ENCODE measurements around the gene CSGALNACT2.

The CSGALNACT2 gene

DNA sequence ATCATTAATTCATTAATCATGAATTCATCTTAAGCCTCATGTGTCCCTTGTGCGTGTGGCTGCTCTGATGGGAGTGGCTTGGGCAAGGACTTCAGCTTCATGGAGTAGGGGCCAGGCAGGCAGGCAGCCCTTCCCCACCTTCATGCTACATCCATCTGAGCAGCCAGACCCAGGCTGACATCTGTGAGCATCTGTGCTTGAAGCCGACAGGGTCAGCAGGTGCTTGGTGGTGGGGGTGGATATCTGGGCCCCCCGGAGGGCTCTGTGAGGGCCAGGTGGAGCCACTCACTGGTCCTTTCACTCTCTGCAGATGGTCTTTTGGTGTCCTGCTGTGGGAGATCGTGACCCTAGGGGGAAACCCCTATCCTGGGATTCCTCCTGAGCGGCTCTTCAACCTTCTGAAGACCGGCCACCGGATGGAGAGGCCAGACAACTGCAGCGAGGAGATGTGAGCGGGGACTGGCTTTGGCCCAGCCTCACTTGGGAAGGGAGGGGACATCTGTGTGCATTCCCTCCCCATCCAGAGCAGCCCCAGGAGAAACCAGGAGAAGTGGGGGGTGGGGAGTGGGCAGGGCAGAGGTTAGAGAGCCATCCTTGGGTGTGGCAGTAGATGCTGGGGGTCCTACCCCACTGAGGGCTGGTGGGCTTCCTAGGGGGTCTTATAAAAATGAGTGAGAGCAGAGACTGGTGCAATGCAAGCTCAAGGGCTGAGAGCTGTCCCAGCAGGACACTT lies 14.7 kb upstream of the CSGALNACT2 start:
- DNase-seq (ENCODE audit: low read depth in 2 of 2), result no peak

DNA sequence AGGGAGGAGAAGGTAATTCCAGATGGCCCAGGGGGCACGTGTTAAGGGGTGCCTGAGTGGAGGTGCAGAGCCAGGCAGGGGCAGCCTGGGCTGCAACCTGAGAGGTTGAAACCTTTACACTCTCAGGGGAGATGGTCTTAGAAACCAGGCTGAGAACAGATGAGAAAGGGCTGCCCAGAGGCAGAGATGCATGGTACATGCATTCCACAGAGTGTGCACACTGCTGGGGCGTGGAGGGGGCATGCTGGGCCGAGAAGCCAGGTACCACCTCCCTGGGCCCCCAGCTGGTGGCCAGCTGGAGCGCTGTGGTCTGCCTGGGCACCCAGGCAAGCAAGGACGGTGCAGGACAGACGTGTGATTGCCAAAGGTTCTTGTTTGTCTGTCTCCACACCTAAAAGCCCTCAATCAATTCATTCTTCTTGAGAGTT lies 14.1 kb upstream of the CSGALNACT2 start:
- DNase-seq (ENCODE audit: low read depth in 2 of 2), result no peak

DNA sequence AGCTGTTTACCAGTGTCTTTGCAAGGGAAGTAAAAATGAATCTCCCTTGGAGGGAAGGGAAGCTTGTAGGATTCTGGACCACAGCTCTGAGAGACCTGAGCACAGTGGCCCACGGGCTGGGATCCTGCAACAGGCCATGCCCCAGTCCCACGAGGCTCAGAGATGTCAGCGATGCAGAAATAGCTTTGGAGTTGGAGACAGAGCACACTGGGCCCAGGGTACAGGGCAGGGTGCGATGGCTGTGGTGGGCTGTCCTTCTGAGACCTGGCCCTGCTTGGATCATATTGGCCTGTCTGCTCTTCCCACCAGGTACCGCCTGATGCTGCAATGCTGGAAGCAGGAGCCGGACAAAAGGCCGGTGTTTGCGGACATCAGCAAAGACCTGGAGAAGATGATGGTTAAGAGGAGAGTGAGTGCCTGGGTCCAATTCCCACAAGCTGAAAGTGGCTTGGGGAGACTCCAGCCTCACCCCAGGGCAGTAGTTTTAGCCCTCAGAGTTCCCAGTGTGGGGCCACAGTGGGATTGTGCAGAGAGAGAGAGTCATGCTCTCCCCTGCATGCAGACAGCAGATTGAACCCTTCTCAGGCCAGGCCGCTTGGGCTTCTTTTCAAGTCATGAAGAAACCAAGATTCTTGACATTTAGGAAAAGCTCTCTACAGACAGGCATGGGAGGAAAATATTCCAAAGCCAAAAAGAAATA lies 13.5 kb upstream of the CSGALNACT2 start:
- DNase-seq (ENCODE audit: low read depth in 2 of 2), result no peak

DNA sequence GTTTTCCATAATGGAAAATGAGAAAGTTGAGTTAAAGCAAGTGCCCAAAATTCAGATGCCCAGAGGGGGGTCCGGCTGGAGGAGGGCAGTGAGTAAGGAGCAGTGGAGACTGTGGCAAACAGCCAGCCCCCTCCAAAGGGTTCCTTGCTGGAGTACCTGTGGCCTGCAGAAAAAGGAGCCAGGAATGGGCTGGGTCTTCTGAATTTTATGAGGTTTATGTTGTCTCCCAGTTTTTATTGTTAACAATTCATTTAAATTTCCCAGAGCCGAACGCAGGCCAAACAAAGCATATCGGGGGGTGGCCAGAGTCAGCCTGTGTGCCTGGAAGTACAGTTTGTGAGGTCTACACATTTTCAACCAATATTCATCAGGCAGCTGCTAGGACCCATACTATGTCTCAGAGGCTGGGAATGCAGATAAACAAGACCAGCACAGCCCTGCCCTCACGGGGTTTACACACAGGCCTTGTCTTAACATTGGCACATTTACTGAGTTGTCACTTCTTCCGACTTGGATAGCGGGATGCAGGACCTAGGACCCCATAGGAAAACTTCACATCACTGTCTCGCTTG lies 12.9 kb upstream of the CSGALNACT2 start:
- DNase-seq (ENCODE audit: low read depth in 2 of 2), result no peak

DNA sequence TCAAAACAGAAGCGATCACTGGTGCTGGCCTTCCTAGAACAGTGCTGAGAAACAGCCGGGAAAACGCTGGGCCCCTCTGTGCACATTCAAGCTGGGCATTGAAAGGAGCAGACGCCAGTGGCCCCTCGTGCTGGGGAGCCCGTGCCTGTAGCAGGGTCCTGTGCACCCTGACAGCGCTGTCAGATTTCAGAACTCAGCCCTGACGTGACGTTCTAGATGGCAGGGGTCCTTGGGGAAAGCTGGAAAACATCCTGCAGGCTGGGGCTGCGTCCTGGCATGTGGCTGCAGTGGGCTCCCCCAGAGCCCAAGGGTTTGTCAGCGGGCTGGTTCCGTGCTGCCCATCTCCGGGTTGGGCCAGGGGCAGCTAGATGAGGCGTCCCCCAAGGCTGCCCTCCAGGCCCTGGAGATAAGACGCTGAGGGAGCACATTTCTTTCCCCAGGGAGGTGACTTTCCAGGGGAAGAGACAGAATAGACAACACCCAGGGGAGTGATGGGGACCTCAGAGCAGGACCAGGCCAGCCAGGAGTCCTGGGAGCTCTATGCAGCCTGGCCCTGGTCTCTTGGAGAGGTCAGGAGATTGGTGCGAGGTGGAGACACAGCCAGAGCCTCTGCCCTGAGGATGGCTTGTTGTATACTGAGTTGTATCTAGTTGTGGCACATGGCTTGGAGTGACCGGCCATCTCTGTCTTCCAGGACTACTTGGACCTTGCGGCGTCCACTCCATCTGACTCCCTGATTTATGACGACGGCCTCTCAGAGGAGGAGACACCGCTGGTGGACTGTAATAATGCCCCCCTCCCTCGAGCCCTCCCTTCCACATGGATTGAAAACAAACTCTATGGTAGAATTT lies 12.1 kb upstream of the CSGALNACT2 start:
- DNase-seq (ENCODE audit: low read depth in 2 of 2), result no peak

DNA sequence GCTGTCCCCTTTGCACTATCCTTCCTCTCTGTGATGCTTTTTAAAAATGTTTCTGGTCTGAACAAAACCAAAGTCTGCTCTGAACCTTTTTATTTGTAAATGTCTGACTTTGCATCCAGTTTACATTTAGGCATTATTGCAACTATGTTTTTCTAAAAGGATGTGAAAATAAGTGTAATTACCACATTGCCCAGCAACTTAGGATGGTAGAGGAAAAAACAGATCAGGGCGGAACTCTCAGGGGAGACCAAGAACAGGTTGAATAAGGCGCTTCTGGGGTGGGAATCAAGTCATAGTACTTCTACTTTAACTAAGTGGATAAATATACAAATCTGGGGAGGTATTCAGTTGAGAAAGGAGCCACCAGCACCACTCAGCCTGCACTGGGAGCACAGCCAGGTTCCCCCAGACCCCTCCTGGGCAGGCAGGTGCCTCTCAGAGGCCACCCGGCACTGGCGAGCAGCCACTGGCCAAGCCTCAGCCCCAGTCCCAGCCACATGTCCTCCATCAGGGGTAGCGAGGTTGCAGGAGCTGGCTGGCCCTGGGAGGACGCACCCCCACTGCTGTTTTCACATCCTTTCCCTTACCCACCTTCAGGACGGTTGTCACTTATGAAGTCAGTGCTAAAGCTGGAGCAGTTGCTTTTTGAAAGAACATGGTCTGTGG lies 11.4 kb upstream of the CSGALNACT2 start:
- no peak for DNase-seq (ENCODE audit: low read depth in 2 of 2)

DNA sequence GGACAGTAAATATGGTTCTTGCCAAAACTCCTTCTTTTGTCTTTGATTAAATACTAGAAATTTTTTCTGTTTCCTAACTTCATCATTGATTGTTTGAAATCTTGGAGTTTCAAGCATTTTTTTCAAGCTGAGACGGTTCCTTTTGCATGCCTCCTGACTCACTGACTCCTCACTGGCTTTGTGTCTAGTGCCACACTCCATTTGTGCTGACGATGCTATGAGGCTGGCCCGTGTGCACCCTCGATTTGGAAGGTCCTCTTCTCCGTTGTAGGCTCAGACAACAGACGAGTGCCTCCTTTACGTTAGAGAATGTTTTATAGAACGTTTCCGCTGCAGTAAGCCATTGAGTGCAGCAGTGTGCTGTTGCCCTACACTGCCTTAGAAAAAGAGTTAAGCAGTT lies 10.8 kb upstream of the CSGALNACT2 start:
- no peak for DNase-seq (ENCODE audit: low read depth in 2 of 2)

DNA sequence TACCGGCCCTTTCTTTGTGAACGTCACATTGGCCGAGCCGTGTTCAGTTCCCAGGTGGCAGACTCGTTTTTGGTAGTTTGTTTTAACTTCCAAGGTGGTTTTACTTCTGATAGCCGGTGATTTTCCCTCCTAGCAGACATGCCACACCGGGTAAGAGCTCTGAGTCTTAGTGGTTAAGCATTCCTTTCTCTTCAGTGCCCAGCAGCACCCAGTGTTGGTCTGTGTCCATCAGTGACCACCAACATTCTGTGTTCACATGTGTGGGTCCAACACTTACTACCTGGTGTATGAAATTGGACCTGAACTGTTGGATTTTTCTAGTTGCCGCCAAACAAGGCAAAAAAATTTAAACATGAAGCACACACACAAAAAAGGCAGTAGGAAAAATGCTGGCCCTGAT lies 9.9 kb upstream of the CSGALNACT2 start:
- no peak for DNase-seq (ENCODE audit: low read depth in 2 of 2)

DNA sequence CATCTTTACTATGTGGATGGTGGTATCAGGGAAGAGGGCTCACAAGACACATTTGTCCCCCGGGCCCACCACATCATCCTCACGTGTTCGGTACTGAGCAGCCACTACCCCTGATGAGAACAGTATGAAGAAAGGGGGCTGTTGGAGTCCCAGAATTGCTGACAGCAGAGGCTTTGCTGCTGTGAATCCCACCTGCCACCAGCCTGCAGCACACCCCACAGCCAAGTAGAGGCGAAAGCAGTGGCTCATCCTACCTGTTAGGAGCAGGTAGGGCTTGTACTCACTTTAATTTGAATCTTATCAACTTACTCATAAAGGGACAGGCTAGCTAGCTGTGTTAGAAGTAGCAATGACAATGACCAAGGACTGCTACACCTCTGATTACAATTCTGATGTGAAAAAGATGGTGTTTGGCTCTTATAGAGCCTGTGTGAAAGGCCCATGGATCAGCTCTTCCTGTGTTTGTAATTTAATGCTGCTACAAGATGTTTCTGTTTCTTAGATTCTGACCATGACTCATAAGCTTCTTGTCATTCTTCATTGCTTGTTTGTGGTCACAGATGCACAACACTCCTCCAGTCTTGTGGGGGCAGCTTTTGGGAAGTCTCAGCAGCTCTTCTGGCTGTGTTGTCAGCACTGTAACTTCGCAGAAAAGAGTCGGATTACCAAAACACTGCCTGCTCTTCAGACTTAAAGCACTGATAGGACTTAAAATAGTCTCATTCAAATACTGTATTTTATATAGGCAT lies 9.1 kb upstream of the CSGALNACT2 start:
- no peak for DNase-seq (ENCODE audit: low read depth in 2 of 2)

DNA sequence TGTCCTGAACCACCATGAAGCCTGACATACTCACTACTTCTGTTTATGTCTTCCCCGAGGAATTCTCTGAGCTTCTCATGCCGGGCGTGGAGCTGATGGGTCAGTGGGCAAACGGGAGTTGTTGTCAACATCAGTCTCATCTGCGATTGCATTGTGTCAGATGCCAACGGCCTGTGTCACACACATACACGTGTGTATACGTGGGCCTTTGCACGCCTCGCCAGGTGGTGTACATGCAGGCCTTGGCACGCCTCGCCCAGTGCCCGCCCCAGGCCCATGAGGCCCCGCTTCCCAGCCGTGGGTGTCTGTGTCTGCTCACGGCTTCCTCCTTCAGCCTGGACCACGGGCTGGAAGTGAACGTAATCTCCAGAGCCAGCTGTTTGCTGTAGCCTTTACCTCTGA lies 7.5 kb upstream of the CSGALNACT2 start:
- DNase-seq (ENCODE audit: low read depth in 2 of 2), result no peak

DNA sequence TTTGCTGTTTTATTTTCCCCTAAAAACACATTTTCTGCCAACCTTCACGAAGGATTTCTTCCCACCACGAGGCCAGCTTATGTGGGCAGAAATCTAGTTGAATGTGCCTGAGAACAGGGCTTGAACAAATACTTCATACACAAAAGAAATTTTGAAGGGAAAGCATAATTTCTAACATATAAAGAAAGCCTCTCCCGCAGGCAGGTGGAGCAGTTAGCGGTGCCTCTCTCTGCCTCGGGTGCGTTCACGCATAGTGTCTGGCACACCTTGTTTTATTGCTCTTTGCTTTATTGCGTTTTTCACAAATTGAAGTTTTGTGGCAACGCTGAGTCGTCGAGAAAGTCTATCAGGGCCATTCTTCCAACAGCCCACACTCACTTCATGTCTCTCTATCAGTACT lies 7.0 kb upstream of the CSGALNACT2 start:
- DNase-seq (ENCODE audit: low read depth in 2 of 2), result no peak

DNA sequence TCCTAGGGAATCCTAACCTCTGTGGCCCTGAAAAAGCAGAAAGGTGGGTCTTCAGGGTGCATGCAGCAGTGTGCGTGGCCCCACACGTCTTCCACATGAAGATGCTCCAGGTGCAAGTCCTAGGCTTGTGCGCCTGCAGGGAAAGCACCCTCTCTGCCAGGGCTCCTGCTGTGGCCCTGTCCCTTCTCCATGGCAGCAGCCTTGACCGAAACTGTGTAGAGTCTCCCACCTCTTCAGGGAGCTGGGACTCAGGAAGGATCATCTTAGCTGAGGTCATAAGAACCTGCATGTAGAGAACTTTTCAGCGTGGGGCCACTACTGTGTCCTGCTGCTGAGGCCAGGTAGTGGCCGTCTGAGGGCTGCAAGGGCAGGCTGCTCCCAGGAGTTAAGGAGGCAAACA lies 6.3 kb upstream of the CSGALNACT2 start:
- DNase-seq (ENCODE audit: low read depth in 2 of 2), result no peak

DNA sequence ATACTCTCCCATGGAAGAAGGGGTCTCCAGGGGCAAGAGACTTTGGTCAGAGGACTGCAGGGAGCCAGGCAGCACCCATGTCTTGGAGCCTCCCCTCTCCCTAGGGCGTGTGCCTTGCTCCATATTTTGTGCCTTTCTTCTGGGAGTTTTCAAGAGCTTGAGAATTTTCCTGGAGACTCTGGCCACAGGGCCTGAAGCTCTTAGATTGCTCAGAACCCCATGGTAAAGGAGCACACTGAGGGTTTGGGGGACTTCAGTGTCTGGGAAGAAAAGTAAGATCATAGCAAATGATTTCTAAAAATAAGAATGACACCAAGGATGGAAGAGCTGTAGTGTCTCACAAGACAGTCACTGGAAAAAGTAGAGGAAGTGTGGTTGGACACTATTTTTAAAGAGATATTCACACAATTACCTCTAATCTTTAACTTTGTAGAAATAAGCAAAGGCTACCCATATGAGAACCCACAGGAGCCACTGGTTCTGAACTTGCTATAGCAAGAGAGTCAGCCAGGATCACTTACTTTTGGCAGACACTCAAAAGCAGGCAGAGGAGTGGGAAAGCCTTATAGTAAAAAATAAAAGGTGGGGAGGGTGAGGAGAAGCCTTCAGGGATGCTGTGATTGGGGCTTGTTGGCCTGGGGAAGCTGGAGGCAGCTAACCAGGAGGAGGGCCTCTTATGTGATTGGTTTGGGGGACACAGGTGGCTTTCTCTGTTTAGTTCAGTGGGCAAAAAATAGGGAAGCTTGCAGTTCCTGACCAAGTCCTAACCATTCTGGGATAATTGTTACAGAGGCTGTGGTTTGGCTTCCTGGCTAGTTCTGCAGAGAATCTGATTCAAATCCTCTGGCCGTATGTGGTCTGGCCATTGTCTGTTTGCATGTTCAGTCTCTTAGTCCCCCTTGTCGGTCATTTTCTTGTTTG lies 5.1 kb upstream of the CSGALNACT2 start:
- no peak for DNase-seq (ENCODE audit: low read depth in 2 of 2)

DNA sequence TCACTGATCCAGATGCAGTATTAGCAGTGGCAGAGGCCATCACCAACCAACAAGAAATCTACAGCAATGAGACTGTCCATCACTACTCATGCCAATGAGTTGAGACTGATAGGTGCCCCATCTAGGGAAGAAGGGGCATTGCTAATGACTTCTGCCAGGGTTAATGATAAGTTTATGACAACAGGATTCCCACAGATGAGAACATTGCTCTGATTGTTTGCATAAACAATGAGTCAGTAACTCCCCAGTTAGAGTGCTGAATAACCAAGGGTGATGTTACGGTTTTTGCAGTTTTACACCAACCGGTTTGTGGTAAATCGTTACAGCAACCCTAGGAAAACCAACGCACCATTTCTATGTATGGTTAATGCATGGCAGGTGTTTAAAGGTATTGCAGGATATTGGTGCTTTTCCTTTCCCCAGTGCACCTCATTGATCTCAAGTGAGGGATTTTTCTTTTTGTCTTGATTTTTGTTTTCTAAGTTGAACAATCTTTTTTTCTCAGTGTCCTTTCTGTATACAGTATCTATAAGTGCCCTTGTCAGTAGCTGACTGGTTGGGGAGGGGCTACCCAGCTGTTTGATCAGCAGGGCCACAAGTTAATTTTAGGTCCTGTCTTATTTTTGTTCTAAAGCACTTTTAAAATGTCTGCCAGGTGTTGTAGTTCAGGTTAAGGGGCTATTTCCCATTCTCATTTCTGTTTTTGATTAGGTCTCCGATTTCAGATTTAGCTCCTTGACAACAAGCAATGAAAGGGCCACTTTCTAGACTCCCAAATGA lies 3.9 kb upstream of the CSGALNACT2 start:
- DNase-seq (ENCODE audit: low read depth in 2 of 2), result no peak

DNA sequence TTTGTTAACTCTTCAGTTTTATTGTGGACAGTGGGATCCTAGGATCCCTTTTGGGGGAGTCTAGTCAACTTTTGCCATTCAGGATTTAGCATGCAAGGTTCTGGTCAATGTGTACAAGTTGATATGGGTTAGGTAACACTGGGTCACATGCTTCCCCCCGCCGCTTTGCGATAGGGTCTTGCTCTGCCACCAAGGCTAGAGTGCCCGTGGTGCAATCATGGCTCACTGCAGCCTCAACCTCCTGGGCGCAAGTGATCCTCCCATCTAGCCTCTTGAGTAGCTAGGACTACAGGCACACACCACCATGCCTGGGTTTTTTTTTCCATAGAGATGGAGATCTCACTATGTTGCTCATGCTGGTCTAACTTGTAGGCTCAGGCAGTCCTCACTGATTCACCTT lies 3.2 kb upstream of the CSGALNACT2 start:
- no peak for DNase-seq (ENCODE audit: low read depth in 2 of 2)

DNA sequence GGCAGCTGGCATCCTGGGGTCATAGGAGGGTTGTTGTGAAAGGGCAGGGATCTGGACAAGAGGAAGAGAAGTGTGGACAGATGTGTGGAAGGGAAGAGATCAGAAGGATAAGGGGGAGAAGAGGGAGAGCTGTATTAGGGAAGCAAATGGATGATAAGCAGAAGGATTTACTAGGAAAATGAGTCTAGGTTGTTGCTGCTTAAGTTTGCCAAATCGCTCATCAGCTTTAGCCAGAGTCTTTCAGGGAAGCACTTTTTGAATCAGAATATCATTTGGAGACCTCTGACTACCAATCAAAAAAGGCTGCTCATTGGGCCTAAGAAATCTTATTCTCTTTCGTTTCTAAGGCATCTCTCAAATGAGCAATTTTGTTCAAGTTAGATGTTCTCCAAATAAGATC lies 2.6 kb upstream of the CSGALNACT2 start:
- DNase-seq (ENCODE audit: low read depth in 2 of 2), result no peak

DNA sequence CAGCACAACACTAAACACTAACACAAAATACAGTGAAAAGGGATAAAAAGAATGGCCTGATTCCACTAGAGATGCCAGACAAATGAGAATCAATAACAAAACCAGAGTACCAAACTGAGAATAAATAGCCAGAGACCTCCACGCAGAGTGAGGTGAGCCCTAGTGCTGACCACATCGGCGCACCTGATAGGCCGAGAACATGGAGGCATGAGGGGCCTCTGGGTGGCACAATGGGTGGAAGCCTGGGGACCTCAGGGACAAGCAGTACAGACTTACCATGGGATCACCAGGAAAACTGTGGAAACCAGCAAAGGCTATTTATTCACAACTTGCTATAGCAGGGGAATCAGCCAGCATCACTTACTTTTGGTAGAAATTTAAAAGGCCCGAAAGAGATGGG lies 1.8 kb upstream of the CSGALNACT2 start:
- DNase-seq (ENCODE audit: low read depth in 2 of 2), result no peak

DNA sequence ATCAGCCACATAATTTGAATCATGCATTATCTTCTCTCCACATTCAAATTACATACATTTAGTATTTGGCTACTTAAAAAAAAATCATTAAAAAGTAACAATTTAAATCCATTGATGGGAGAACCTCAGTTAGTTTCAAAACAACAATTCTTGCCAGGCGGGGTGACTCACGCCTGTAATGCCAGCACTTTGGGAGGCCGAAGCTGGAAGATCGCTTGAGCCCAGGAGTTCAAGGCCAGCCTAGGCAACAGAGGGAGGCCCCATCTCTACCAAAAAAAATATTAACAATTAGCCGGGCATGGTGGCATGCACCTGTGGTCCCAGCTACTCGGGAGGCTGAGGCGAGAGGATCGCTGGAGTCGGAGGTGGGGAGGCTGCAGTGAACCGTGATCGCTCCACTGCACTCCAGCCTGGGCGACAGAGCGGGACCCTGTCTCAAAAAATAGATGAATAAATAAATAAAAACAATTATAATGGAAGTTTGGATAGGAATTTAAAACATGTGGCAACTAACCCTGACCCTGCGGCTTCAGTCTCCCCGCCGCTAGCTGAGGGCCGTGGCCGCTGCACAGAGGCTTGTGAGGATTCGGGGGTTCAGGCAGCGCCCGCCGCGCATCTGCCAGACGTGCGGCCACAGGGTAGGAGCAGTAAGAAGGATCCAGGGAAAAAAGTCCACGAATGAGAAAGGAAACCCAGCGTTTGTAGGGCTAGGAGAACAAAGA lies 1.1 kb upstream of the CSGALNACT2 start:
- DNase-seq (ENCODE audit: low read depth in 2 of 2), result no peak

DNA sequence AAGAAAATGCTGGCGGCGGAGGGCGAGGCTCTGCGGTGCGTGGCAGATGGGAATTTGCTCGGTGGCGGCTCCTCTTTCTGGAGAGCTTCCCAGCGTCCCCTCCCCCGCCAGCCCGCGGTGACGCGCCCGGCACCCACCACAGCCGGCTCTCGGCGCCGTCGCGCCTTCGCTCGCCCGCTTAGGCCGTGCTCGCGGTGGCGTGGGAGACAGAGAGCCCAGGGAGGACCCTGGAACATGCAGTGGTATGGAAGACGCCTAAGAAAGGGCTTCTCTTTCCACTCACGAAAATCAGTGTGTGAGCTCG lies 576 bp upstream of the CSGALNACT2 start:
- DNase-seq (ENCODE audit: low read depth in 2 of 2), result no peak
